A549 treated with CpdA at 1 μM for 4 hours (cell line): ENCODE data around the gene MBD3. TPM values are rescaled to one million over a fixed set of nuclear protein-coding genes. Genes with fewer than 3 reads are reported as not detected.

Source experiments
- total RNA-seq: library from RNA; stranded (reverse); fragments of 200-300 nt; extraction: Qiagen RNA extraction; gene quantifications from 5 replicates; pipeline ENCODE4 v1.2.3, GENCODE V29; 2022; ENCODE audit warnings: low read depth

The MBD3 gene
- 31.7 to 54.9 TPM (median 53.6 TPM) in 5 replicates for total RNA-seq

GRCh38 chr19:1592755-1593500 lies at the start of gene MBD3:
MBD3 (minus strand) TSS chr19:1592865; CDS start chr19:1592631, 234 bp downstream.

GRCh38 chr19:1605236-1606137 lies 12.8 kb upstream of the MBD3 start, which contains the start of gene UQCR11:
UQCR11 (minus strand) TSS chr19:1605462; CDS start chr19:1605409, 53 bp downstream.

GRCh38 chr19:1568320-1569019 lies 24.2 kb downstream of the MBD3 start, which contains the start of gene MEX3D:
MEX3D (minus strand) TSS chr19:1568325; CDS start chr19:1568058, 267 bp downstream.

Other genes starting within 250 kb of the MBD3 start
- gene NDUFS7, start 209.0 kb downstream of the MBD3 start, total RNA-seq = 69.3 to 82.1 TPM (median 71.5 TPM) in 5 replicates
- 22.6 to 42.2 TPM (median 39.2 TPM) in 5 replicates for gene GAMT, start 191.3 kb downstream of the MBD3 start, total RNA-seq
- 80.7 to 112 TPM (median 102 TPM) in 5 replicates for gene DAZAP1, start 185.3 kb downstream of the MBD3 start, total RNA-seq
- gene RPS15, start 154.5 kb downstream of the MBD3 start, total RNA-seq = 1,399 to 2,023 TPM (median 1,902 TPM) in 5 replicates
- 1.3 to 2.0 TPM (median 1.7 TPM) in 5 replicates for gene APC2, start 142.7 kb downstream of the MBD3 start, total RNA-seq
- 9.6 to 21.2 TPM (median 17.2 TPM) in 5 replicates for gene C19orf25, start 113.7 kb downstream of the MBD3 start, total RNA-seq
- gene PCSK4, start 102.5 kb downstream of the MBD3 start, total RNA-seq = 0.62 to 1.0 TPM (median 0.86 TPM) in 5 replicates
- gene REEP6, start 101.7 kb downstream of the MBD3 start, total RNA-seq = 3.0 to 5.5 TPM (median 5.3 TPM) in 5 replicates
- 2.0 to 3.9 TPM (median 3.2 TPM) in 5 replicates for gene ADAMTSL5, start 79.8 kb downstream of the MBD3 start, total RNA-seq
- gene PLK5, start 68.8 kb downstream of the MBD3 start, total RNA-seq = not detected in 5 replicates
- 5.7 to 11.9 TPM (median 11.0 TPM) in 5 replicates for gene MEX3D, start 24.5 kb downstream of the MBD3 start, total RNA-seq
- 99.8 to 204 TPM (median 173 TPM) in 5 replicates for gene UQCR11, start 12.6 kb upstream of the MBD3 start, total RNA-seq
- gene TCF3, start 59.8 kb upstream of the MBD3 start, total RNA-seq = 50.5 to 72.2 TPM (median 68.7 TPM) in 5 replicates
- 0.01 TPM in 2 of 5 replicates, not detected in the others for gene ONECUT3, start 160.6 kb upstream of the MBD3 start, total RNA-seq
- 2.3 to 3.2 TPM (median 2.9 TPM) in 5 replicates for gene ATP8B3, start 219.4 kb upstream of the MBD3 start, total RNA-seq